GM13976 (cell line): ENCODE results near the gene PLEKHA4.
"Not testable (repeated sequence)": the region's sequence is repeated elsewhere in the genome, so short reads cannot be mapped to it uniquely, and the experiment has no call there.

Experiments
- DNase-seq: peaks from one replicate; pipeline ENCODE4 v3.0.0; 2012; ENCODE audit warnings: low spot score
- CTCF ChIP-seq: IDR thresholded peaks from 2 replicates; pipeline ENCODE4 v1.5.1; 2012; ENCODE audit warnings: borderline replicate concordance, mild to moderate bottlenecking; ENCODE audit not compliant: insufficient read depth; ENCODE audit errors: extremely low read depth, missing control alignments, control extremely low read depth
- in situ Hi-C: fragments of 300-500 bp; cut with MboI; formaldehyde crosslinking; loops from one replicate; pipeline ENCODE4 v1.12.0; 2022; ENCODE audit warnings: low sequenced_read_pairs, mixed read lengths, inconsistent platforms; ENCODE audit not compliant: unreplicated experiment

Gene PLEKHA4

GRCh38 chr19:48897181-48897580 lies 28.8 kb upstream of the PLEKHA4 start:
- in situ Hi-C loops: no loop called here
- TF ChIP-seq CTCF: no peak
- no peak for DNase-seq

DNA sequence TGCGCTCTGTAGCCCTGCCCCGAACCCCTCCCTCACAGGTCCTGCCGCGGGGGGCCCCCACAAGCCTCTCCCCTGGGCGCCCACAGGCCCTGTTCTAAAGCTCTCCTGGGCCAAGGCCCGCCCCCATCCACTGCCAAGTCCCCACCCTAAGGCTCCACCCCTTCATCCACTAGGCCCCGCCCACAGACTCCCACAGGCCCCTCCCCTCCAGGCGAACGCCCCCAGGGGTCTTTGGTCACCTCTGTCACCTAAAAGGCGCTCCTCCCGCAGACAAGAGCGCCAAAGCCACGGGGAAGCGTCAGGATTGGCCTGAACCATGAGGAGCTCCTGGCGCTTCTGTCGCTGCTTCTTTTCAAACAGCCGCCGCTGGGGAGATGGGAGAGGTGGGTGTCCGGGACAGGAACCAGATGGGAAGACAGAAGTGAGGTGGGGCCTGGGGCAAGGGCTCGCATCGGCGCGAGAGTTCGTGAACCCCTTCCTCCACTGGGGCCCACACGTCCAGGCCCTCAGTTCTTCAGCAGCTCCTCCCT lies 27.8 kb upstream of the PLEKHA4 start:
- peak; percentile 88 for DNase-seq
- in situ Hi-C loops: no loop called here
- TF ChIP-seq CTCF: no peak

DNA sequence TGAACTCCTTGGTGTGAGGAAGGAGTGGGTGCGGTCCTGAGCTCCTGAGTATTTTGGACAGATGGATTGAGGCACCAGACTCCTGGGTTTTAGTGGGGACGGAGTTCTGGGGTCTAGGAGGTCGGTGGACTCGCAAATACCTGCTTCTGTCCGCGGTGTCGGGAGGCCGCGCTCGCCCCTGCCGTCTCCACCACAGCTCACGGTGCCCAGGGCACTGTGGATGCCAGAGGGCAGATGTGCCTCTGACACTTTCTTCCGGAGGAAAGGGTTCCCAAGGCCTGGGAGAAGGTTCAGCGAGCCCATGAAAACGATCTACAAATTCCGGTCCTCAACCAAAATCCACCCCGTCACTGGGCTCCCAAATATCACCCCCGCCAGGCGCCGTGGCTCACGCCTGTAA lies 26.8 kb upstream of the PLEKHA4 start:
- DNase-seq: no peak
- in situ Hi-C loops: no loop called here
- no peak for TF ChIP-seq CTCF

DNA sequence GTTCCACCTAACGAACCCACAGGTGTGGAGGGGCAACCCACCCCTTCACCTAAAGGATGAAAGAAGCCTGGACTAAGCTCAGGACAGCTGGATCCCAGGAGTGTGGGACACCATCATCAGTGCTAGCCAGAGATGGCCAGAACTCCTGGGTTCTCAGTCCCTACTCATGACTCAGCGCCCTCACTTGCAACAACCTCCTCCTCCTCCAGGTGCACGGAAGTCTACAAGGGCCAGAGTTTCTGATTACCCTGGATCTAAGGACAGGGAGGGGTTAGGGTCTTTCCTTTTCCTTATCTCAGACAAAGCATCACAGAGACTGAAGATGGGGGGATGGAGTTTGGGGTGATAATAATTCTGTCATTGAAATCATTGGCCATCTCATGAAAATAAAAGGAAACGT lies 22.1 kb upstream of the PLEKHA4 start:
- in situ Hi-C loops: no loop called here
- DNase-seq: no peak
- TF ChIP-seq CTCF: no peak

DNA sequence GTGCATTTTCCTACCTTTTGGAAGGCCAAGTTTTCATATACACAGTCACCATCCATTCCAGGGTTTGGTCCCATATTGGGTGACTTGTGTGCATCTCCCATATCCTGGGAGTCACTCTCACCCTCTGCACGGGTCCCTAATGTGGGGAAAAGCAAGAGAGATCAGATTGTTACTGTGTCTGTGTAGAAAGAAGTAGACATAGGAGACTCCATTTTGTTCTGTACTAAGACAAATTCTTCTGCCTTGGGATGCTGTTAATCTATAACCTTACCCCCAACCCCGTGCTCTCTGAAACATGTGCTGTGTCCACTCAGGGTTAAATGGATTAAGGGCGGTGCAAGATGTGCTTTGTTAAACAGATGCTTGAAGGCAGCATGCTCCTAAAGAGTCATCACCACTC lies 21.1 kb upstream of the PLEKHA4 start:
- in situ Hi-C loops, DNase-seq: not testable (repeated sequence)

DNA sequence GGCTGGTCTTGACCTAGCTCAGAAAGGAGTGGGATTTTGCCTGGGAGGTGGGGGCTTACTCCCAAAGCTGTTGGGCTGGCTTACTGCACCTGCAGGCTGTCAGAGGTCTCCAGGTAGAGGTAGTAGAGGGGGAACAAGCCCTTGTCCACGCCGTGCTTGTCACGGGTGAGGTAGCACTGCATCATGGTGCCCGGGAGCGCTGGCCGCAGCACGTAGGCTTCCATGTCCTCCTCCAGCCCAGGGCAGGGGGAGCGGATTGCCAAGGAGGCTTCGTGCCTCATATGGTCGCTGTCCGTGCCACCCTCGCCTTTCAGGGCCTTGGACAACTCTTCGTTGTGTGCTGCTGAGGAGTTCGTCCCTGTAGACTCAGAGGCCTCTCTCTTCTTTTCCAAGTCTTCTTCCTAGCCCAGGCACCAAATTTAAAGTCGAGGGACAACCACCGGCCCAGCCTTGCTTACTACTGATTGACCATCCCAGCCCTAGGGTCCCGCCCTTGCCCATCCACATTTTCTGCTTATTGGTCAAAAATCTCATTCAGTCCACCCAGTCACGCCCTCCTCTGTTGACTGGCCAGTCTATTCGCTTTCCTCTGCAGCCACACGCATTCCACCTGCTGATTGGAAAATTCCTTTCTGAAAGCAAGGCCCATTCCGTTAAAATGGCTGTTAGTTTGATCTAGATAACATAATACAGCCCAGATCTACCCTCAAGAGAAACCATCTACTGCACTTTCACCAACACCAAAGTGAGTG lies 19.6 kb upstream of the PLEKHA4 start:
- DNase-seq: no peak
- in situ Hi-C loops: no loop called here
- no peak for TF ChIP-seq CTCF

DNA sequence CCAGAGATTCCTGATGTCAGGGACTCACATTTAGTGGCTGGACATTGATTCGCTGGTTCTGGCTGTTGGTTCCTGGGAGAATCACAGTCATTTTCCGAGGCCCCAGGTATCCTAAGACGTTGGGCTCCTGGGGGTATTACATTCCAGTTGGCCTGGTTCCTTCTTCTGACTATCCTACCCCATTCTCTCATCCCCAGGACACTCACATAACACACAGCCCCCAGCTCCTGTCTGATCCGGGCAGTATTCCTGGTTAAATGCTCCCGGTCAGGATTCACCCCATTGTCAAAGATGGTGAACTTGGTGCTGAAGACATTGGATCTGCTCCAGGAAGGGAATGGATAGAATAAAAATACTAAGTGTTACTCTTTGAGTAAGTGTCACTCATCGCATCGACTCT lies 15.3 kb upstream of the PLEKHA4 start:
- no peak for TF ChIP-seq CTCF
- in situ Hi-C loops: no loop called here
- DNase-seq: no peak
